Activated B cell treated with CpG ODN at 0.5 μM for 24 hours (primary cell): ENCODE data around the gene RPS24. TPM values are rescaled to one million over a fixed set of nuclear protein-coding genes. Genes with fewer than 3 reads are reported as not detected.
A peak's percentile ranks its signal among the peaks of the same experiment; 100 is the strongest.

Experiments
- ATAC-seq: fragments of 200-7000 bp; cut with Tn5 transposase; one replicate; pipeline ENCODE4 v1.10.0; 2021; ENCODE audit warnings: low read depth, mild to moderate bottlenecking, moderate library complexity
- CTCF ChIA-PET: fragments of 350-600 bp; sonication (Branson Sonifier 250); formaldehyde crosslinking; loops from one replicate; lab custom pipeline; 2021; ENCODE audit warnings: antibody characterized with exemption; lab: Charles Lee
- POLR2A ChIA-PET: fragments of 350-600 bp; sonication (Branson Sonifier 250); formaldehyde crosslinking; loops from one replicate; lab custom pipeline; 2021; ENCODE audit warnings: antibody characterized with exemption; lab: Charles Lee
- DNase-seq: peaks from one replicate; pipeline ENCODE4 v3.0.0; 2022
- H3K27ac Mint-ChIP-seq: one replicate; pipeline ENCODE4 v1.8.0; 2020; ENCODE audit warnings: mixed read lengths
- H3K27me3 Mint-ChIP-seq: one replicate; pipeline ENCODE4 v1.8.0; 2021; ENCODE audit warnings: mixed read lengths
- H3K36me3 Mint-ChIP-seq: one replicate; pipeline ENCODE4 v1.8.0; 2021; ENCODE audit warnings: low read depth, mixed read lengths
- H3K4me1 Mint-ChIP-seq: one replicate; pipeline ENCODE4 v1.8.0; 2021; ENCODE audit warnings: mixed read lengths
- H3K4me3 Mint-ChIP-seq: one replicate; pipeline ENCODE4 v1.8.0; 2020; ENCODE audit warnings: mild to moderate bottlenecking, mixed read lengths
- H3K9me3 Mint-ChIP-seq: one replicate; pipeline ENCODE4 v1.8.0; 2020; ENCODE audit warnings: mixed read lengths
- CTCF ChIP-seq: fragments of 200-600 bp; IDR thresholded peaks from one replicate; pipeline ENCODE4 v1.8.0; 2022; ENCODE audit warnings: antibody characterized with exemption, mild to moderate bottlenecking
- intact Hi-C: fragments of 100-400 bp; cut with micrococcal nuclease; formaldehyde crosslinking; loops from one replicate; pipeline ENCODE4 v1.15.1; 2024
- total RNA-seq: library from RNA; stranded (reverse); gene quantifications from 2 replicates; pipeline ENCODE4 v1.2.3, GENCODE V29; 2022

Gene RPS24
- total RNA-seq, 1 donor from 2014 or later: 2,004 TPM

- DNase-seq: no peak
- ChIA-PET POLR2A (interaction anchor here (0.5 to 1.1 kb wide), 2 partner anchors 12 to 155 kb away, joined by 4 to 6 read pairs; no protein-coding TSS in a partner anchor), CTCF (interaction anchor here (2.0 kb wide), 1 partner anchor 19 kb away, joined by 5 read pairs; no protein-coding TSS in a partner anchor)
- H3K4me3 Mint-ChIP-seq: peak overlapping the region; percentile 99
- TF ChIP-seq CTCF: no peak
- peaks cover 46% of the 10 kb centered on the region for H3K36me3 Mint-ChIP-seq
- H3K4me1 Mint-ChIP-seq: peaks cover 37% of the 10 kb centered on the region
- no peaks in the 10 kb centered on the region for H3K9me3 Mint-ChIP-seq
- H3K27me3 Mint-ChIP-seq: no peaks in the 10 kb centered on the region
- no peak for ATAC-seq
- H3K27ac Mint-ChIP-seq: peak overlapping the region; percentile 88
- intact Hi-C loops: loop anchor here (1.0 to 10.0 kb wide), 9 partner anchors 150 to 1796 kb away; partner anchors contain the start of genes NUTM2E and PPIF
These were observed 5.0 kb upstream of the RPS24 start for GRCh38 chr10:78028438-78029268.

GRCh38 chr10:78029269-78030226 is 4.1 kb upstream of the RPS24 start, which contains the start of gene POLR3A:
Gene POLR3A (minus strand): TSS chr10:78029515. CDS start chr10:78029407, 108 bp downstream.
- ChIA-PET POLR2A (interaction anchor here (0.7 to 1.1 kb wide), 4 partner anchors 12 to 1415 kb away, joined by 3 to 7 read pairs (median 5); no protein-coding TSS in a partner anchor), CTCF (interaction anchor here (1.0 to 2.0 kb wide), 4 partner anchors 13 to 1165 kb away, joined by 3 to 5 read pairs (median 3); no protein-coding TSS in a partner anchor)
- peak; percentile 85 for DNase-seq
- H3K27ac Mint-ChIP-seq: peak within 1 kb of the TSS; percentile 88
- ATAC-seq: peak; percentile 57
- H3K27me3 Mint-ChIP-seq: no peaks in the 10 kb centered on the region
- peak within 1 kb of the TSS; percentile 99 for H3K4me3 Mint-ChIP-seq
- H3K9me3 Mint-ChIP-seq: no peaks in the 10 kb centered on the region
- no peak for TF ChIP-seq CTCF
- peaks cover 45% of the 10 kb centered on the region for H3K36me3 Mint-ChIP-seq
- intact Hi-C loops: loop anchor here (1.0 to 10.0 kb wide), 10 partner anchors 151 to 1905 kb away; partner anchors contain the start of genes NUTM2E and PPIF
- peaks cover 43% of the 10 kb centered on the region for H3K4me1 Mint-ChIP-seq

- intact Hi-C loops: loop anchor here (1.0 to 10.0 kb wide), 5 partner anchors 159 to 1901 kb away; partner anchors contain the start of gene ZMIZ1
These were observed 351 bp upstream of the RPS24 start for GRCh38 chr10:78033387-78033636.

GRCh38 chr10:78035025-78035424 is 1.4 kb downstream of the RPS24 start:
- H3K4me1 Mint-ChIP-seq: peaks cover 59% of the 10 kb centered on the region
- POLR2A ChIA-PET: no interaction called here
- no peaks in the 10 kb centered on the region for H3K9me3 Mint-ChIP-seq

More at GRCh38 chr10:78033387-78033636, 351 bp upstream of the RPS24 start:
- Mint-ChIP-seq H3K4me3 (peak overlapping the region; percentile 92), H3K4me1 (peaks cover 64% of the 10 kb centered on the region), H3K27ac (peak overlapping the region; percentile 51), H3K36me3 (peaks cover 57% of the 10 kb centered on the region), H3K27me3 (no peaks in the 10 kb centered on the region), H3K9me3 (no peaks in the 10 kb centered on the region)
- ATAC-seq (no peak), DNase-seq (no peak)
- TF ChIP-seq CTCF: no peak
- POLR2A ChIA-PET: interaction anchor here (1.3 to 1.4 kb wide), 2 partner anchors 10 to 1215 kb away, joined by 3 to 4 read pairs; no protein-coding TSS in a partner anchor
- CTCF ChIA-PET: no interaction called here

More at GRCh38 chr10:78035025-78035424, 1.4 kb downstream of the RPS24 start:
- TF ChIP-seq CTCF: no peak
- intact Hi-C loops: loop anchor here (10.0 kb wide), 1 partner anchor 1900 kb away; no protein-coding TSS in a partner anchor
- ATAC-seq (no peak), DNase-seq (no peak)
- Mint-ChIP-seq H3K27me3 (no peaks in the 10 kb centered on the region), H3K36me3 (peaks cover 62% of the 10 kb centered on the region), H3K4me3 (peak overlapping the region; percentile 92), H3K27ac (peak overlapping the region; percentile 51)
- CTCF ChIA-PET: no interaction called here
